Stimulated activated CD8-positive, alpha-beta memory T cell treated with anti-CD3 and anti-CD28 coated beads, Interleukin-7, amount 100 ng/mL, for 24 hours (primary cell): ENCODE data around the gene ARFGEF3.
"Not testable (repeated sequence)": the region's sequence is repeated elsewhere in the genome, so short reads cannot be mapped to it uniquely, and the experiment has no call there.

Experiments
- DNase-seq: peaks from one replicate; pipeline ENCODE4 v3.0.0-alpha.2; 2020; ENCODE audit warnings: low read depth

ARFGEF3 gene

GRCh38 chr6:138211601-138212000, 49.9 kb downstream of the ARFGEF3 start:
- DNase-seq = no peak

- DNase-seq = not testable (repeated sequence)
These were observed 50.8 kb downstream of the ARFGEF3 start for GRCh38 chr6:138212530-138212929.

- no peak for DNase-seq
These were observed 53.5 kb downstream of the ARFGEF3 start for GRCh38 chr6:138215093-138215782.

DNA sequence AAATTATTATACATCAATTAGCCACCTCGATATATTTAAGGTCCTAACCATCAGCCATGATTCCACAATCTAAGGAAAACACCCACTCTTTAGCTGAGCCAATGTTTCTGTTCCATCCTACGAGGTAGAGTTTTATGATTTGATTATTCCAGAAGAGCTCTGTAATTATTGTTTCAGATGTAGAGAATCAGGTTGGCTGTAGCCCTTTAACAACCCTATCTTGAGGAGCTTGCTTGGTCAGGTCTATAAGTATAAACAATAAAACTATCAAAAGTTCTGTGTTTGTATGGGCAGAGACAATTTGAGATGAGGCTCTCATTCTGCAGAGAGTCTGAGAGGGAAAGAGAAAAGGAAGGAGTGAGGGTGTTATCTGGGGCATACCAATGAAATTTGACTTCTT, 56.7 kb downstream of the ARFGEF3 start, which contains the start of gene PBOV1:
Gene PBOV1, minus strand, starts transcription at position 43 of the 400 bp plus-strand sequence. CDS start 96 bp downstream, outside the sequence.
- DNase-seq = no peak

DNA sequence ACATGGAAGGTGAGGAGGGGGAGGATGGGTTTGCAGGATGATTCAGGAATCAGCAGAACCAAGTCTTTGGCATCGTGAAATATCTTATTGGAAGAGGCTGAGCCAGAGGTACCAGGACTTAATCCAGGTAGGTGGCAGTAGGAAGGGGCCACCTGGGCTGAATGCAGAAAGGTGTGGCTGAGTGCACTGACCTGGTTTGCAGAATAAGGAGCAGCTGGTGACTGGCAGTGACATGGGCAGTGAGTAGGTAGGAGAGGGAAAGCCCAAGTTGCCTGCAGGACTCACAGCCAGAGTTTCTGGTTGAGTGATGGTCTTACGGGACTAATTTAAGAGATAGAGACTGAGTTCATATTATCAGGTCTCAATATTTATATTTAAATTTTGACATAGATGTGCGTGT, 57.7 kb downstream of the ARFGEF3 start:
- DNase-seq = no peak

- DNase-seq = no peak
These were observed 58.2 kb downstream of the ARFGEF3 start for GRCh38 chr6:138219901-138220300.

GRCh38 chr6:138222901-138223546, 61.3 kb downstream of the ARFGEF3 start:
- DNase-seq = no peak

DNA sequence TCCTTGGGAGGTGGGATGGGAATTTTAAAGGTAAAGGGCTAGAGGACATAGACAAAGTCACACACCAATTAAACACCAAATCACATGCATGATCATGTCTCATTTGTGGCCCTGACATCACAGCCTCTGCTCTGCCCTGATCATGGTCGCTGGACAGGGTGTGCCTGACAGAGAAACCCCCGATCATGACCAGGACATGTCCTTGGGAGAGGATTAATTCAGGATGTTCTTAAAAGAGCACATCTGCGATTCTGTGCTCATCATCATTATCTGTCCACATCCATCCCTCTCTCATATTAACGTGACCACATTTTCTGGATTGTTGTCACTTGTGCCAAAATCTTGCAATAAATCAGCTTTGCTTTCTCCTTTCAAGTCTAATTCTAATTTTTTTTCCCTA, 64.2 kb downstream of the ARFGEF3 start:
- no peak for DNase-seq

GRCh38 chr6:138226700-138227315, 65.1 kb downstream of the ARFGEF3 start:
- no peak for DNase-seq

DNA sequence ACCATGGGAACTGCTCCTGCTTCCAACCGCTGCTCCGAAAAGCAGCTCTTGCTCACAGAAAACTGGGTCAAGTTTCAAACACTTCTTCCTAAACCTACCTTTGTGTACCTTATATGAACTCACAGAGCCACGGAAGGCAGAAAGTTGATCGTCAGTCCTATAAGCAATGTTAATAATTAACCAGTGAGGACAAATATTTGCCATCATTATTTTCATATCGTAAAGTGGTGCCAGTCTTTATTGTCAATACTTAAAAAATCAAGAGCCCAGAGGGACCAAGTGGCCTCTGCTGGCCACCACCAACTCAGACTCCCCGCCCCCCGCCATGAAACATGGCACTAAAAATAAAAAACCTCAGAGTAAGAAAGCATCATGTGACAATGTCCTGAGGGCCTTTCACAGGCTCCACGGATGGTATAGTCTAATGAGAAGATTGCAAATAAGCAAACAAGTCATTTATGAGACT, 65.6 kb downstream of the ARFGEF3 start:
- DNase-seq = no peak

GRCh38 chr6:138229072-138229471, 67.3 kb downstream of the ARFGEF3 start:
- DNase-seq = no peak

- DNase-seq = no peak
These were observed 68.0 kb downstream of the ARFGEF3 start for GRCh38 chr6:138229663-138230179.

DNA sequence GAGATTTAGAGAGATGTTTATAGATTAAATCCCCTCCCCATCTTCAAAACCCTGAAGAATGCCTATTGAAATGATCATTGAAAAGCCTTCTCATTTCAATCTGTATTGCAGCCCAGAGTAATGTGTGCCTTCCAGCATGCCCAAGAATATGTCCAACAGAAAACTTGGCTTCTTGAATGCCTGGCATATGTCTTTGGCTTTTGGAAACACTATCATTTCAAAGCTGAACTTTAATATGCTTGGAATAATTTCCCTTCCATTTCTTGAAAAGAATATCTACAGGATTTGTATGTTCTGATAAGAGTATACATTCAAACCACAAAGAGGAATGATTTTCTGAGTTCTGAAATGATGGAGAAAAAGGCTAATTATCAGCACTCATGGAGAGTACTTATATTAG, 68.5 kb downstream of the ARFGEF3 start:
- no peak for DNase-seq

DNA sequence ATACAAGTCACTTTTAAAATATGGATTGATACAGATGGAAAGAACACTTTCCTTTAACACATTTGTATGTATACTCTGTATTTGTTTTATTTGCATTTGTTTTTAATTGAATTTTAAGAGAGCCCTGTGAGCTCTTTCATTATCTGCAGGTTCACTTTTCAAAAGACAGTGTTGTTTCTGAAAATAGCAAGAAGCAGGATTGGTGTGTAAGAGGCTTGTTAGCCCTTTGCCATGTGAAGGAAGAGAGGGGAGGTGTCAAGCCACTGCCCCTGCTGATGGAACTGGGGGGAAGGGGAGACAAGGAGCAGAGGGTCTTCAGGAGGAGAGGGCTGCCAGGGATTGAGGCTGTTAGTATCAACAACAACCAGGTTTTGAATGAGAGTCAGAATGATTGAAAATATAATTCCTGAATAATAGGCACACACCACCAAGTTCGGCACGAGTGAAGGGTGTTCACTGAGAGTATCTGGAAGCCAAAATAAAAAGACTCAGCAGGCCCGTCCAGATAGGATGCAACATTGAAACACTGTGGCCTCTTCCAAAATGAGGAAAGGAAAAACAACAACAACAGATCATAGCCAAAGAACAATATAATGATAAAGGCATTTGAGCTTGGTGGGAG, 69.1 kb downstream of the ARFGEF3 start:
- DNase-seq = no peak

DNA sequence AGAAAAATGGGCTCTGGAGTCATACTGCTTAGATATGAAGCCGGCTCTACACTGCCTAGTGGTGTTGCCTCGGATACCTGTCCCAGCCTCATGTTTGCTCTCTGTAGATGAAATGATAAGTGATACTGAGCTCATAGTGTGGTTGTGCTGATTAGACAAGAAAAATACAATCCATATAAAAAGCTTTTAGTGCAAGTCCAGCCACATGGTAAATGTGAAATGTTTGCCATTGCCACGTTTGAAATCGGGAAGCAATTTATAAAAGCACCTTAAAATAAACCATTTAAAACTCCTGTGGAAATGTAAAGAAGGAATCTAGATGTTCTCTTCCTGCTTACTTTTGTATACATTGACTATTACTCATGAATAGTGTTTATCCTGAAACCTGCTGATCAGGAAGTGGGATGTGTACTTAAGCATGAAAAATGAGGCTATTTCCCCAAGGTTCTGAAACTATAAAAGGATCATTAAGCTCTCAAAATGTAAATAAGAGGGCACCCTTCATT, 69.7 kb downstream of the ARFGEF3 start:
- no peak for DNase-seq

- no peak for DNase-seq
These were observed 72.6 kb downstream of the ARFGEF3 start for GRCh38 chr6:138234363-138234762.

GRCh38 chr6:138235205-138235604, 73.5 kb downstream of the ARFGEF3 start:
- no peak for DNase-seq

GRCh38 chr6:138235693-138236092, 74.0 kb downstream of the ARFGEF3 start:
- DNase-seq = no peak

- DNase-seq = no peak
These were observed 75.7 kb downstream of the ARFGEF3 start for GRCh38 chr6:138237463-138237862.

GRCh38 chr6:138238368-138238767, 76.6 kb downstream of the ARFGEF3 start:
- no peak for DNase-seq

- no peak for DNase-seq
These were observed 78.0 kb downstream of the ARFGEF3 start for GRCh38 chr6:138239774-138240173.
